HEK293 (cell line): ENCODE measurements around the gene ZNF878.

Experiments used
- YY2 ChIP-seq: fragments of 450-650 bp; formaldehyde crosslinking; IDR thresholded peaks from 2 replicates; pipeline ENCODE4 v1.5.1; 2016; ENCODE audit warnings: missing biosample characterization, missing genetic modification characterization
- ZBTB20 ChIP-seq: fragments of 450-650 bp; formaldehyde crosslinking; IDR thresholded peaks from 2 replicates; pipeline ENCODE4 v1.5.1; 2016; ENCODE audit warnings: missing biosample characterization, missing genetic modification characterization

DNA sequence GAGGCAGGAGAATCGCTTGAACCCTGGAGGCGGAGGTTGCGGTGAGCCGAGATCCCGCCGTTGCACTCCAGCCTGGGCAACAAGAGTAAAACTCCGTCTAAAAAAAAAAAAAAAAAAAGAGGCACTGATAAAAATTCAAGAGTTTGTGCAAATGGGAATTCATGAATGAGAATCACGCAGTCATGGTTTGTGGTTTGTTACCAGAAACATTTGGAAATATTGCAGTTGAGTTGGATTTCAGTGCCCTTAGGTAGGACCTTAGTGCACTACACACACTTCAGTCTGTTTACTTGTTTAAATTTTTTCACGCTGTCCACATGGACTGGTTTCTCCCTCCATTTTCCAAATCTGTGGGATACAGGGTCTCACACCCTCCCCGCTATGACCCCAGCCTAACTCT, 40.2 kb upstream of the ZNF878 start:
- TF ChIP-seq YY2 (tag by site-specific recombination) (no peak), ZBTB20 (tag by site-specific recombination) (no peak)
